T-helper 1 cell treated with Interleukin-12 subunit alpha and Interleukin-12 subunit beta and Interleukin-4 antibody, amounts not matched to agents 30 μg/mL and 1 μg/mL, for 36 hours (primary cell): ENCODE measurements around the gene FAM13A.

ENCODE experiments used
- H3K27ac Mint-ChIP-seq: one replicate; pipeline ENCODE4 v1.8.0; 2021; ENCODE audit warnings: mild to moderate bottlenecking, mixed read lengths
- H3K27me3 Mint-ChIP-seq: one replicate; pipeline ENCODE4 v1.8.0; 2021; ENCODE audit warnings: low read depth, mixed read lengths
- H3K36me3 Mint-ChIP-seq: one replicate; pipeline ENCODE4 v1.8.0; 2021; ENCODE audit warnings: low read depth, mixed read lengths
- H3K4me1 Mint-ChIP-seq: one replicate; pipeline ENCODE4 v1.8.0; 2021; ENCODE audit warnings: low read depth, mixed read lengths
- H3K4me3 Mint-ChIP-seq: one replicate; pipeline ENCODE4 v1.8.0; 2021; ENCODE audit warnings: mild to moderate bottlenecking, moderate library complexity, mixed read lengths
- H3K9me3 Mint-ChIP-seq: one replicate; pipeline ENCODE4 v1.8.0; 2021; ENCODE audit warnings: mixed read lengths

FAM13A gene

DNA sequence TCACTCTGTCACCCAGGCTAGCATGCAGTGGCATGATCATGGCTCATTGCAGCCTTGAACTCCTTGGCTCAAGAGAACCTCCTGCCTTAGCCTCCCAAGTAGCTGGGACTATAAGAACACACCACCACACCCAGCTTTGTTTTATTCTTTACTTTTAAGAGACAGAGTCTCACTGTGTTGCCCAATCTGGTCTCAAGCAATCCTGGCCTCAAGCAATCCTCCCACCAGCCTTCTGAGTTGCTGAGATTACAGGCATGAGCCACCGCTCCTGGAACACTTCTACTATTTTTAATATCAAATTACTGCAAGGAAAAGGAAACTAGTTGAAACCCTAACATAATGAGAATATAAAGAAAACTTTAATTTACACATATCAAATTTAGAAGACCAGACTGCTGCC is 85.4 kb downstream of the FAM13A start:
- no peak overlapping the region for H3K27ac Mint-ChIP-seq
- H3K9me3 Mint-ChIP-seq, result no peaks in the 10 kb centered on the region
- H3K4me3 Mint-ChIP-seq, result no peak overlapping the region
- H3K36me3 Mint-ChIP-seq, result no peaks in the 10 kb centered on the region
- H3K4me1 Mint-ChIP-seq, result no peaks in the 10 kb centered on the region
- no peaks in the 10 kb centered on the region for H3K27me3 Mint-ChIP-seq

DNA sequence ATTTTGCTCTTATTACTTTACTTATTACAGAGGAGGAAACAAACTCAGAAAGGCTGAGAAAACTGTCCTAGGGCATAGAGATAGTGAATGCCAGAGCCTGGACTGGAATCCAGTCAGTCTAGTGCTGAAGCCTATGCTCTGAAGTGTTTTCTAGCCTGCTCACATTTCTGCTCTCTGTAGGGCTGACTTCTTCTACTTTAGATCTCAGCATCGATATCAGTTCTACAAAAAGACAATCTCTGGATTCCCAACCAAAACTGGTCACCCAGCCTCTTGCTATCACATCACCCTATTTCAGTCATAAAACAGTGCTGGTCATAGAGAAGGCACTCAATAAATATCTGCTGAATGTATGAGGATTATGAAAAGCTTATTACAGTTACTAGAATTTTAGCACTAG is 87.2 kb downstream of the FAM13A start:
- H3K27ac Mint-ChIP-seq, result no peak overlapping the region
- peaks cover 3% of the 10 kb centered on the region for H3K9me3 Mint-ChIP-seq
- H3K4me3 Mint-ChIP-seq, result no peak overlapping the region
- peaks cover 1% of the 10 kb centered on the region for H3K4me1 Mint-ChIP-seq
- no peaks in the 10 kb centered on the region for H3K36me3 Mint-ChIP-seq
- H3K27me3 Mint-ChIP-seq, result no peaks in the 10 kb centered on the region

DNA sequence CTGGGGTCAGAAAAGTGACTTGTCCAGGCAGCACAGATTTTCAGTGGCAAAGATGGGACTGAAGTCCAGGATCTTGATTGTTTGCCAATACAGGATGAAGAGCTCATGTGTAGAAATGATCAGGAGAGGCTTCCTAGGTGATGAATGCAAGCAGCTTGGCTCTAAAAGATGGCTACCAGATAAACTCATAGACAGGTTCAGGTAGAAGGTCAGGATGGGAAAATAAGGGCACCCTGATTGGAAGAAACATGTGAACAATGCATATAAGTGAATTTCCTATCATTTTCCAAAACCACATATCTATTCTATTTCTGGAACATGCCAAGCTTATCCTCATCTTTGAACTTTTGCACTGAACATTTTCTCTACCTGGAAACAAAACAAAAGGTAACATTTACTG is 87.7 kb downstream of the FAM13A start:
- no peaks in the 10 kb centered on the region for H3K36me3 Mint-ChIP-seq
- no peak overlapping the region for H3K4me3 Mint-ChIP-seq
- peaks cover 3% of the 10 kb centered on the region for H3K9me3 Mint-ChIP-seq
- peaks cover 1% of the 10 kb centered on the region for H3K4me1 Mint-ChIP-seq
- H3K27ac Mint-ChIP-seq, result no peak overlapping the region
- no peaks in the 10 kb centered on the region for H3K27me3 Mint-ChIP-seq

DNA sequence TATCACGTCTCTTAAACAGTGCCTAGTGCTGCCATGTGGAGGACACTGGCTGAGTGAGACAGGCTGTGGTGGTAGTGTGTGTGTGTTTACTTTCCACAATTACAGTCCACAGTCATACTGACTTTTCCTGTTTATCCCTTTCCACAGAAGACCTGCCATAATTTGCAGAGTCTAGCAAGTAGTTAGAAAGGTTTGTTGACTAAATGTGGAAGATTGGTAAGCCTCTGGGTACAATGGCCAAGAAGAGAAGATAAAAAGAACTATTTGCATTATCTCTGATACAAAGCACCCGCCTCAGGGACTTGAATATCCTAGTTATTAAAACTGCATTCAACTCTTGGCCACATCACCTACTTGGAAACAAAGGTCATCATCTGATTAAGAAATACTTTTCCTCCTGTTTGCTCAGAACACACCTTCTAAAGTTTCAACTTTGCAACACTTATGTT is 89.1 kb downstream of the FAM13A start:
- H3K27me3 Mint-ChIP-seq, result no peaks in the 10 kb centered on the region
- no peaks in the 10 kb centered on the region for H3K36me3 Mint-ChIP-seq
- H3K27ac Mint-ChIP-seq, result no peak overlapping the region
- peaks cover 3% of the 10 kb centered on the region for H3K9me3 Mint-ChIP-seq
- H3K4me1 Mint-ChIP-seq, result peaks cover 5% of the 10 kb centered on the region
- H3K4me3 Mint-ChIP-seq, result no peak overlapping the region

DNA sequence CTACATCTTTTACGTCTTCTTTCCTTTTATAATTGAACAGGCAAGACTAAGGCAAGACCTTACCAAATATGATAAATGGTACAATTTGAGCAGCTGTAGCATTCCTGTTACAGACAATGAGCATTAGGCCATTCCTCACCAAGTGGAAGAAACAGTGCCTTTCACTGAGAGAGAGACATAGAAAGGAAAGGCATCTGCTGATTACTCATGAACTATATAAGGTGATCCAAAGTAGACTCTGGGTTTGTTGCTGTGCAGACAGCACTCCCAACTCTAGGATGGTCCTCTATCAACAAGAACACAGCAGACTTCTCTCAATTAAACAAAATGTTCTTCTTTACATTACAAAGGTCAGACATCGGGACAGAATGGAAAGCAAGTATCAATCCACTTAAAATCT is 91.9 kb downstream of the FAM13A start:
- H3K27ac Mint-ChIP-seq, result no peak overlapping the region
- no peaks in the 10 kb centered on the region for H3K27me3 Mint-ChIP-seq
- H3K36me3 Mint-ChIP-seq, result no peaks in the 10 kb centered on the region
- H3K4me3 Mint-ChIP-seq, result no peak overlapping the region
- H3K4me1 Mint-ChIP-seq, result peaks cover 11% of the 10 kb centered on the region
- H3K9me3 Mint-ChIP-seq, result peaks cover 3% of the 10 kb centered on the region

DNA sequence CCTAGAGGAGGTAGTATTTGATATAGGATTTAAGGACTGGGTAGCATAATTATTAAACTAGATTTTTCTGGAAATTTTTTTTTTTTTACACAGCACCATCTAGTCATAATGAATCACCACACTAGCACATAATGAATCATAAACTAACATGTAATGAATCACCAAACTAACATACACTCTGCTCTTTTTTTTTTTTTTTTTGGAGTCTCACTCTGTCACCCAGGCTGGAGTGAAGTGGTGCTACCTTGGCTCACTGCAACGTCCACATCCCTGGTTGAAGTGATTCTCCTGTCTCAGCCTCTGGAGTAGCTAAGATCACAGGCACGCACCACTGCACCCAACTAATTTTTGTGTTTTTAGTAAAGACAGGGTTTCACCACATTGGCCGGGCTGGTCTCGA is 92.5 kb downstream of the FAM13A start:
- H3K9me3 Mint-ChIP-seq, result peaks cover 4% of the 10 kb centered on the region
- no peak overlapping the region for H3K27ac Mint-ChIP-seq
- no peak overlapping the region for H3K4me3 Mint-ChIP-seq
- peaks cover 11% of the 10 kb centered on the region for H3K4me1 Mint-ChIP-seq
- peaks cover under 1% of the 10 kb centered on the region for H3K36me3 Mint-ChIP-seq
- H3K27me3 Mint-ChIP-seq, result no peaks in the 10 kb centered on the region

DNA sequence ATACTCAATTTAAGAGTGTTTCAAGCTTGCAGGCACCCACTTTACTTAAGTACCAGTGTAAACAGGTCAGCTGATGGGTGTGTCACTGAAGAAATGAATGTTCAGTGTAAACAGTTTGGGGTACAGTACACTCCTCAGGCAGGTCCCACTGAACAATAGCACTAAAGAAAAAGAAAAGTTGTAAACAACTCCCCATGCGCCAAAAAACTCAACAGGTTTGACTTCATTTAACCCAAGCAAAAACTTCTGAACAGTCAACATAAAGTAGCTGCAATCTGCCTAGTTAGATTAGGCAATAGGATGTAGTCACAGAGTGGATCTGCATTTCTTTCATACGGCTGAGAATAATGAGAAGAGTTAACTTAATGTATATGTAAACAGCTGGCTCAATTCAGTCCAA is 93.2 kb downstream of the FAM13A start:
- Mint-ChIP-seq H3K4me3 (peak overlapping the region; percentile 4), H3K27me3 (no peaks in the 10 kb centered on the region), H3K9me3 (peaks cover 10% of the 10 kb centered on the region), H3K27ac (peak overlapping the region; percentile 52), H3K36me3 (peaks cover 6% of the 10 kb centered on the region), H3K4me1 (peaks cover 13% of the 10 kb centered on the region)

DNA sequence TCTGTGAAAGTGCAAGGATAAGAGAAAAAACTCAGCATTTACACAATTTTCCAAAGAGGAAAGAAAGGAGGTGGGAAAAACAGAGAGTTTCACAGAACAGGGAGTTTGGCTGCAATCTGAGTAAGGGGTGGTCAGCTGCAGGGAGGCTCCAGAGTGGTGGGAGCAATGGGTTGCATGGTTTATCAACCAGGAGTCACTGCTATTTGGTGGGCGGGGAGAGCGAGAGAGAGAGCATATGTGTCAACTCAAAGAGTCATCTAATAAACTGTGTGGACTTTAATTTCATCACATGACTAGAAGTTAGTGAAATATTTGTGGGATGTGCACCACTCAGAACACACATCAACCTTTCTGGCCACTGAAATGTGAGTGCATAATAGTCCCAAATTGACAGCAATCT is 94.6 kb downstream of the FAM13A start:
- peaks cover 13% of the 10 kb centered on the region for H3K4me1 Mint-ChIP-seq
- no peaks in the 10 kb centered on the region for H3K27me3 Mint-ChIP-seq
- H3K4me3 Mint-ChIP-seq, result no peak overlapping the region
- no peak overlapping the region for H3K27ac Mint-ChIP-seq
- H3K36me3 Mint-ChIP-seq, result peaks cover 7% of the 10 kb centered on the region
- H3K9me3 Mint-ChIP-seq, result peaks cover 12% of the 10 kb centered on the region

DNA sequence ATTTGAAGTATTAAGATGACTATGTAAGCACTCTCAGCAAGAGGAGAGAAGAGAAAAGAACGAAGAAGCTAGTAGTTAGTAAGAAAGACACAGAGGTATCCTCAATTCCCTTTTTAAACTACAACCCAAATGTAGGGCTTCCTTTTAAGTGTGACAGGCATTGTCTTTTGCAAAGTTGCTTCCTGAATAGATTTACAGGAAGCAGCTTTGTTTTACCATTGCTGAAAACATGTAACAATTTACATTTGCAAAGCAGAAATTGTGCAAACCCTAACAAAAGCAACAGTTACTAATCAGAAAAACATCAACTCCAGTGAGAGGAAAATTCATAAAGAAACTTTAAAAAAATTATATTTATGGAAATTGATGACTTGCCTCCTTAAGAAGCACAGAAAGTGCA is 96.4 kb downstream of the FAM13A start:
- Mint-ChIP-seq H3K4me1 (peaks cover 13% of the 10 kb centered on the region), H3K27me3 (no peaks in the 10 kb centered on the region), H3K36me3 (peaks cover 7% of the 10 kb centered on the region), H3K4me3 (no peak overlapping the region), H3K9me3 (peaks cover 12% of the 10 kb centered on the region), H3K27ac (peak overlapping the region; percentile 16)

DNA sequence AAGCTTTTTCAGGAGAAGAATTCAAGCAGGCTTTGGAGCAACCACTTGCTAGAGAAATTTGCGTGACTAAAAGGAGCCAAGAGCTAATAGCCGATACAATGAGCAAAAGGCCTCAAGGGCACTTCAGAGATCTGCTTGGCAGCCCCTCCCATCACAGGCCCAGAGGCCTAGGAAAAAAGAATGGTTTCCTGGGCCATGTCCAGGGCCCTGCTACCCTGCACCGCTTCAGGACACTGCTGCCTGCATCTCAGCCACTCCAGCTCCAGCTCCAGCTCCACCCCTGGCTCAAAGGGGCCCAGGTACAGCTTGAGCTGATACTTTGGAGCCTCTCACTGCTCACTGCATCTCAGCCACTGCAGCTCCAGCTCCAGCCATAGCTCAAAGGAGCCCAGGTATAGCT is 98.9 kb downstream of the FAM13A start:
- Mint-ChIP-seq H3K27me3 (no peaks in the 10 kb centered on the region), H3K9me3 (peaks cover 9% of the 10 kb centered on the region), H3K4me3 (no peak overlapping the region)

DNA sequence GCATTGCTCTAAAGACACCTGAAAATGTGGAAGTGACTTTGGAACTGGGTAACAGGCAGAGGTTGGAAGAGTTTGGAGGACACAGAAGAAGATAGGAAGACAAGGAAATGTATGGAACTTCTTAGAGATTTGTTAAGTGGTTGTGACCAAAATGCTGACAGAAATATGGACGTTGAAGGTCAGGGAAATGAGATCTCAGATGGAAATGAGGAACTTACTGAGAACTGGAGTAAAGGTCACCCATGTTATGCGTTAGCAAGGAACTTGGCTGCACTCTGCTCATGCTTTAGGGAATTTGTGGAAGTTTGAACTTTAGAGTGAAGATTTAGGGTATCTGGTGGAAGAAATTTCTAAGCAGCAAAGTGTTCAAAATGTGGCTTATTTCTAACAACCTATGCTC is 99.4 kb downstream of the FAM13A start:
- Mint-ChIP-seq H3K9me3 (peaks cover 9% of the 10 kb centered on the region), H3K27ac (no peak overlapping the region), H3K4me3 (no peak overlapping the region), H3K27me3 (no peaks in the 10 kb centered on the region), H3K36me3 (peaks cover 7% of the 10 kb centered on the region), H3K4me1 (peaks cover 19% of the 10 kb centered on the region)

More for the DNA sequence above, 98.9 kb downstream of the FAM13A start:
- Mint-ChIP-seq H3K36me3 (peaks cover 7% of the 10 kb centered on the region), H3K27ac (no peak overlapping the region), H3K4me1 (peaks cover 19% of the 10 kb centered on the region)

DNA sequence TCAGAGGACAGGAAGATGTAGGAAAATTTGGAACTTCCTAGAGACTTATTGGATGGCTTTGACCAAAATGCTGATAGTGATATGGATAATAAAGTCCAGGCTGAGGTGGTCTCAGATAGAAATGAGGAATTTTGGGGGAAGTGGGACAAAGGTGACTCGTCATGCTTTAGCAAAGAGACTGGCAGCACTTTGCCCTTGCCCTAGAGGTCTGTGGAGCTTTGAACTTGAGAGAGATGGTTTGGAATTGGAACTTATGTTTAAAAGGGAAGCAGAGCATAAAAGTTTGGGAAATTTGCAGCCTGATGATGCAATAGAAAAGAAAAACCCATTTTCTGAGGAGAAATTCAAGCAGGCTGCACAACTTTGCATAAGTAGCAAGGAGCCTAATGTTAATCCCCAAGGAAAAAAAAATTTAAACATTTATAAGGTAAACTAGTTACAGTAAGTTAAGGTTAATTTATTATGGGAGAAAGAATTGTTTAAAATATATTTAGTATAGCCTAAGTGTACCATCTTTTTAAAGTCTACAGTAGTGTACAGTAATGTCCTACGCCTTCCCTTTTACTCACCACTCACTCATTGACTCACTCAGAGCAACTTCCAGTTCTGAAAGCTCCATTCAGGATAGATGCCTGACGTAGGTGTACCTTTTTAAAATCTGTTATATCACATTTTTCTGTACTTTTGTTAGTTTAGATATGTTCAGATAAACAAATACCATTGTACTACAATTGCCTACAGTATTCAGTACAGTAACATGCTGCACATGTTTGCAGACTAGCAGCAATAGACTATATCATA is 101.2 kb downstream of the FAM13A start:
- Mint-ChIP-seq H3K27ac (no peak overlapping the region), H3K36me3 (peaks cover 10% of the 10 kb centered on the region), H3K4me1 (peaks cover 22% of the 10 kb centered on the region), H3K4me3 (no peak overlapping the region), H3K27me3 (no peaks in the 10 kb centered on the region), H3K9me3 (peaks cover 13% of the 10 kb centered on the region)

DNA sequence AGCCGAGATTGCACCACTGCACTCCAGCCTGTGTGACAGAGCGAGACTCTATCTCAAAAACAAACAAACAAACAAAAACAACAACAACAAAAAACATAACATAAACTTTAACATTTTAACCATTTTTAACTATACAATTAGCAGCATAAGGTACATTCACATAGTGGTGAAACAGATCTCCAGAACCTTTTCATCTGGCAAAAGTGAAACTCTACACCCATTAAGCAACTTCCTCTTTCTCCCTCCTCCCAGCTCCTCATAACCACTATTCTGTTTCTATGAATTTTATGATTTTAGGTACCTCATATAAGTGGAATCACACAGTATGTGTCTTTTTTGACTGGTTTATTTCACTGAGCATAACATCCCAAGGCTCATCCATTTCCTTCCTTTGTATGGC is 103.6 kb downstream of the FAM13A start:
- no peak overlapping the region for H3K4me3 Mint-ChIP-seq

DNA sequence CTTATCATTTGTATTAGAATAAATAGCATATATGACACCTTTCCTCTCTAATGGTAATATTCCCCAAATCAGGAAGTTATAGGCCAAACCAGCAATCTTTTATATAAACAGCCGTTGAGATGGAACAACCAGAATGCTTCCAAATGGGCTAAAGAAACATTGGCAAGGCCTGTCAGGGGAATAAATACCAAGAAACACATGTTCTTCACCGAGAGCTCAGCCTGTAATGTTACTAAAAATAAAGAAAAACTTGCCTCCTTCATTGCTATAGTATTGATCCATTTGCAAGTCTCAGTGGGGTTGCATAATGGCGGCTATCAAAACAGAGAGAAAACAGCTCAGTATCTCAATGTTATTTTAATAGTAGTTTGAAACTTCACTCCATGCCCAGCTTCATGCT is 104.9 kb downstream of the FAM13A start:
- H3K4me3 Mint-ChIP-seq, result no peak overlapping the region
- no peak overlapping the region for H3K27ac Mint-ChIP-seq
- peaks cover 14% of the 10 kb centered on the region for H3K9me3 Mint-ChIP-seq
- peaks cover 27% of the 10 kb centered on the region for H3K4me1 Mint-ChIP-seq
- peaks cover 8% of the 10 kb centered on the region for H3K36me3 Mint-ChIP-seq
- no peaks in the 10 kb centered on the region for H3K27me3 Mint-ChIP-seq

More for the DNA sequence above, 103.6 kb downstream of the FAM13A start:
- Mint-ChIP-seq H3K9me3 (peaks cover 4% of the 10 kb centered on the region), H3K4me1 (peaks cover 22% of the 10 kb centered on the region), H3K27me3 (no peaks in the 10 kb centered on the region), H3K36me3 (peaks cover 3% of the 10 kb centered on the region), H3K27ac (peak overlapping the region; percentile 58)

DNA sequence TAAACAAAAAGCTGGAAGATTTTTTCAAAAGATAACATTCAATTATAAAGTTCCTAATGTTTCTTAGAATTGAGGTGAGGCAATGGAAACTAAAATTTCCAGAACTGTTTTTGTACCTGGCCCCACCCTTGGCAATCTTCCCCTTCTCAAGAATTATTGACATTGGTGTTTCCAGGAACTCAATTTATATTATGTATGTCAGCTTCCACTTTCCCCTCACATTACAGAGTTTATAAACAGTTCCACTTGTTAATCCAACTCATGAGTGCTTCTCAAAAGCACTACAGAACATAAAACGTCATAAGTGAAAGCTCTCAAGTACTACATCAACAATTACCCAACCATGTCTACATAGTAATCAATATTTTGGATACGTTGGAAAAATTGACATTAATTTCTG is 107.4 kb downstream of the FAM13A start:
- Mint-ChIP-seq H3K4me1 (peaks cover 27% of the 10 kb centered on the region), H3K27ac (no peak overlapping the region), H3K27me3 (no peaks in the 10 kb centered on the region), H3K4me3 (no peak overlapping the region), H3K9me3 (peaks cover 18% of the 10 kb centered on the region), H3K36me3 (peaks cover 8% of the 10 kb centered on the region)
